MM.1S (cell line): ENCODE data around the gene CTU2.

Source experiments
- DNase-seq: peaks from one replicate; pipeline ENCODE4 v3.0.0-alpha.2; 2015
- H2AFZ ChIP-seq: fragments of 300-600 bp; sonication (generic); 2 replicates; pipeline ENCODE4 v1.6.0; 2016; ENCODE audit warnings: antibody characterized with exemption, low read length
- H3F3A ChIP-seq: fragments of 300-600 bp; sonication (generic); 2 replicates; pipeline ENCODE4 v1.6.1; 2016; ENCODE audit warnings: mild to moderate bottlenecking, antibody characterized with exemption, low read length, moderate library complexity, mixed read lengths; ENCODE audit not compliant: insufficient read depth
- H3K27ac ChIP-seq: fragments of 300-600 bp; sonication (generic); 2 replicates; pipeline ENCODE4 v1.5.1; 2016; ENCODE audit warnings: mild to moderate bottlenecking, low read length
- H3K27me3 ChIP-seq: fragments of 300-600 bp; sonication (generic); replicated peaks from 2 replicates; pipeline ENCODE4 v1.6.0; 2016; ENCODE audit warnings: low read length; ENCODE audit not compliant: insufficient read depth
- H3K36me3 ChIP-seq: fragments of 300-600 bp; sonication (generic); replicated peaks from 2 replicates; pipeline ENCODE4 v1.6.1; 2016; ENCODE audit warnings: mild to moderate bottlenecking, low read length, mixed read lengths; ENCODE audit not compliant: insufficient read depth
- H3K4me1 ChIP-seq: fragments of 300-600 bp; sonication (generic); 2 replicates; pipeline ENCODE4 v1.6.1; 2016; ENCODE audit warnings: low read length, mixed read lengths
- H3K4me2 ChIP-seq: fragments of 300-600 bp; sonication (generic); 2 replicates; pipeline ENCODE4 v1.6.0; 2016; ENCODE audit warnings: low read depth, low read length
- H3K4me3 ChIP-seq: fragments of 300-600 bp; sonication (generic); 2 replicates; pipeline ENCODE4 v1.5.1; 2016; ENCODE audit warnings: low read length, mixed read lengths
- H3K79me2 ChIP-seq: fragments of 300-600 bp; sonication (generic); 2 replicates; pipeline ENCODE4 v1.6.1; 2016; ENCODE audit warnings: mixed run types, low read length, mixed read lengths
- H3K9ac ChIP-seq: fragments of 300-600 bp; sonication (generic); 2 replicates; pipeline ENCODE4 v1.6.1; 2016; ENCODE audit warnings: low read length, mixed read lengths
- H3K9me2 ChIP-seq: fragments of 300-600 bp; sonication (generic); replicated peaks from 2 replicates; pipeline ENCODE4 v1.6.1; 2016; ENCODE audit warnings: mild to moderate bottlenecking, low read length, mixed read lengths; ENCODE audit not compliant: insufficient read depth
- H3K9me3 ChIP-seq: fragments of 300-600 bp; sonication (generic); replicated peaks from 2 replicates; pipeline ENCODE4 v1.6.1; 2016; ENCODE audit warnings: mild to moderate bottlenecking, low read length, mixed read lengths; ENCODE audit not compliant: insufficient read depth
- H4K20me1 ChIP-seq: fragments of 300-600 bp; sonication (generic); 2 replicates; pipeline ENCODE4 v1.6.1; 2016; ENCODE audit warnings: mild to moderate bottlenecking, low read length, moderate library complexity, mixed read lengths; ENCODE audit not compliant: insufficient read depth
- CTCF ChIP-seq: fragments of 300-600 bp; sonication (generic); IDR thresholded peaks from 2 replicates; pipeline ENCODE4 v1.5.1; 2016; ENCODE audit warnings: antibody characterized with exemption, low read length, mixed read lengths
- EZH2 ChIP-seq: fragments of 300-600 bp; sonication (generic); optimal IDR thresholded peaks from 2 replicates; pipeline ENCODE3; 2017; ENCODE audit warnings: low read depth, mild to moderate bottlenecking, antibody characterized with exemption, low read length, mixed read lengths
- EZH2phosphoT487 ChIP-seq: fragments of 300-600 bp; sonication (generic); IDR thresholded peaks from 2 replicates; pipeline ENCODE4 v1.6.1; 2018; ENCODE audit warnings: antibody characterized with exemption, low read length

Gene CTU2

GRCh38 chr16:88761830-88762229, 55.5 kb downstream of the CTU2 start:
- DNase-seq: no peak
- no peaks in the 10 kb centered on the region for H3K4me1 ChIP-seq
- no peaks in the 10 kb centered on the region for H3K36me3 ChIP-seq

GRCh38 chr16:88762258-88762870, 56.1 kb downstream of the CTU2 start:
- no peaks in the 10 kb centered on the region for H3K4me1 ChIP-seq
- H3K9me2 ChIP-seq: no peaks in the 10 kb centered on the region
- H3K4me2 ChIP-seq: no peak overlapping the region
- H3K9ac ChIP-seq: no peak overlapping the region
- H3K4me3 ChIP-seq: no peak overlapping the region
- peaks cover 96% of the 10 kb centered on the region for H3K79me2 ChIP-seq
- no peak for DNase-seq
- H3K27ac ChIP-seq: no peak overlapping the region
- no peaks in the 10 kb centered on the region for H3K9me3 ChIP-seq
- no peak overlapping the region for H2AFZ ChIP-seq
- H4K20me1 ChIP-seq: peaks cover 17% of the 10 kb centered on the region
- no peak for TF ChIP-seq CTCF
- no peak for TF ChIP-seq EZH2
- no peak for TF ChIP-seq EZH2phosphoT487
- no peaks in the 10 kb centered on the region for H3F3A ChIP-seq
- no peaks in the 10 kb centered on the region for H3K36me3 ChIP-seq
- no peaks in the 10 kb centered on the region for H3K27me3 ChIP-seq

More at GRCh38 chr16:88761830-88762229, 55.5 kb downstream of the CTU2 start:
- no peaks in the 10 kb centered on the region for H3K9me2 ChIP-seq
- H2AFZ ChIP-seq: no peak overlapping the region
- H3K79me2 ChIP-seq: peaks cover 96% of the 10 kb centered on the region
- TF ChIP-seq CTCF (no peak), EZH2 (no peak), EZH2phosphoT487 (no peak)
- H3K4me3 ChIP-seq: no peak overlapping the region
- peaks cover 15% of the 10 kb centered on the region for H4K20me1 ChIP-seq
- no peaks in the 10 kb centered on the region for H3K9me3 ChIP-seq
- no peaks in the 10 kb centered on the region for H3F3A ChIP-seq
- H3K27me3 ChIP-seq: no peaks in the 10 kb centered on the region
- no peak overlapping the region for H3K27ac ChIP-seq
- H3K9ac ChIP-seq: no peak overlapping the region
- no peak overlapping the region for H3K4me2 ChIP-seq

GRCh38 chr16:88762941-88763340, 56.6 kb downstream of the CTU2 start:
- Histone ChIP-seq H3K4me3 (no peak overlapping the region), H3K4me2 (no peak overlapping the region), H3K9me2 (no peaks in the 10 kb centered on the region), H3F3A (no peaks in the 10 kb centered on the region), H3K79me2 (peaks cover 96% of the 10 kb centered on the region), H3K9ac (no peak overlapping the region), H3K27ac (no peak overlapping the region), H3K9me3 (no peaks in the 10 kb centered on the region), H3K27me3 (no peaks in the 10 kb centered on the region), H3K4me1 (no peaks in the 10 kb centered on the region), H4K20me1 (peaks cover 17% of the 10 kb centered on the region), H2AFZ (no peak overlapping the region), H3K36me3 (no peaks in the 10 kb centered on the region)
- TF ChIP-seq CTCF: no peak
- TF ChIP-seq EZH2phosphoT487: no peak
- no peak for TF ChIP-seq EZH2
- no peak for DNase-seq
